HepG2 (cell line): ENCODE data around the gene SOCS1. TPM values are rescaled to one million over a fixed set of nuclear protein-coding genes. Genes with fewer than 3 reads are reported as not detected.

Experiments used
- ATF1 ChIP-seq: IDR thresholded peaks from 2 replicates; pipeline ENCODE4 v1.6.1; 2016; ENCODE audit warnings: mild to moderate bottlenecking, control low read depth
- BCL6 ChIP-seq: IDR thresholded peaks from 2 replicates; pipeline ENCODE4 v1.6.1; 2016; ENCODE audit warnings: missing genetic modification reagents, missing compliant biosample characterization
- CENPT ChIP-seq: sonication (generic); formaldehyde crosslinking; IDR thresholded peaks from 2 replicates; pipeline ENCODE4 v1.8.0; 2022; ENCODE audit warnings: low read depth, mild to moderate bottlenecking, moderate library complexity, missing genetic modification reagents
- FOXK2 ChIP-seq: fragments of 450-650 bp; IDR thresholded peaks from 2 replicates; pipeline ENCODE4 v1.6.1; 2016
- GTF2F1 ChIP-seq: fragments of 150-350 bp; IDR thresholded peaks from 2 replicates; pipeline ENCODE4 v1.6.1; 2014; ENCODE audit warnings: low read length
- HOXA5 ChIP-seq: sonication (generic); formaldehyde crosslinking; IDR thresholded peaks from 2 replicates; pipeline ENCODE4 v1.4.0; 2020; ENCODE audit warnings: missing genetic modification reagents
- IKZF1 ChIP-seq: fragments of 450-650 bp; IDR thresholded peaks from 2 replicates; pipeline ENCODE4 v1.7.1; 2016
- LCORL ChIP-seq, 2 experiments: fragments of 450-650 bp in 1 of 2; sonication (generic) in 1 of 2; formaldehyde crosslinking in 1 of 2; IDR thresholded peaks; 2 replicates each; pipeline versions ENCODE4 v1.5.0 to v1.6.1; 2017 to 2020; ENCODE audit warnings: antibody characterized with exemption in 1 of 2, missing genetic modification reagents in 1 of 2
- MEF2D ChIP-seq: sonication (generic); formaldehyde crosslinking; IDR thresholded peaks from 2 replicates; pipeline ENCODE4 v1.5.1; 2020; ENCODE audit warnings: mild to moderate bottlenecking, missing genetic modification reagents
- NBN ChIP-seq: fragments of 450-650 bp; conservative IDR thresholded peaks from 2 replicates; pipeline ENCODE4 v1.6.1; 2017
- POLR2AphosphoS5 ChIP-seq: IDR thresholded peaks from 2 replicates; pipeline ENCODE4 v1.6.1; 2012; ENCODE audit warnings: low read depth, low read length
- RFX1 ChIP-seq: fragments of 450-650 bp; IDR thresholded peaks from 2 replicates; pipeline ENCODE4 v1.6.1; 2017
- SMARCC2 ChIP-seq: fragments of 450-650 bp; IDR thresholded peaks from 2 replicates; pipeline ENCODE4 v1.6.1; 2017; ENCODE audit warnings: antibody characterized with exemption, mild to moderate bottlenecking
- STAG1 ChIP-seq: sonication (generic); formaldehyde crosslinking; IDR thresholded peaks from 2 replicates; pipeline ENCODE4 v1.4.0; 2020; ENCODE audit warnings: missing genetic modification reagents
- SUZ12 ChIP-seq: fragments of 150-350 bp; IDR thresholded peaks from 2 replicates; pipeline ENCODE4 v1.6.1; 2014; ENCODE audit warnings: low read depth, low read length
- TGIF2 ChIP-seq: IDR thresholded peaks from 2 replicates; pipeline ENCODE4 v1.6.1; 2016; ENCODE audit warnings: control low read depth, missing compliant biosample characterization
- THYN1 ChIP-seq: sonication (generic); formaldehyde crosslinking; IDR thresholded peaks from 2 replicates; pipeline ENCODE4 v1.8.1; 2023; ENCODE audit warnings: low read depth, mild to moderate bottlenecking, moderate library complexity, missing genetic modification reagents, borderline replicate concordance
- U2AF1 ChIP-seq: fragments of 200-400 bp; formaldehyde crosslinking; optimal IDR thresholded peaks from 2 replicates; pipeline ENCODE3; 2017; ENCODE audit warnings: mild to moderate bottlenecking, low read depth, low read length
- U2AF2 ChIP-seq: fragments of 200-400 bp; formaldehyde crosslinking; IDR thresholded peaks from 2 replicates; pipeline ENCODE4 v1.6.1; 2017; ENCODE audit warnings: low read depth, mild to moderate bottlenecking, low read length
- YY1 ChIP-seq: IDR thresholded peaks from 2 replicates; pipeline ENCODE4 v1.6.1; 2011; ENCODE audit warnings: low read length, low read depth, moderate library complexity, mild to moderate bottlenecking; ENCODE audit not compliant: insufficient read depth, insufficient replicate concordance
- ZC3H4 ChIP-seq: sonication (generic); formaldehyde crosslinking; IDR thresholded peaks from 2 replicates; pipeline ENCODE4 v1.4.0; 2020; ENCODE audit warnings: missing genetic modification reagents, borderline replicate concordance
- ZMYM2 ChIP-seq: sonication (generic); formaldehyde crosslinking; IDR thresholded peaks from 2 replicates; pipeline ENCODE4 v1.8.0; 2022; ENCODE audit warnings: mild to moderate bottlenecking, missing genetic modification reagents
- ZNF256 ChIP-seq: sonication (generic); formaldehyde crosslinking; conservative IDR thresholded peaks from 2 replicates; pipeline ENCODE4 v1.4.0; 2020; ENCODE audit warnings: missing genetic modification reagents
- ZNF333 ChIP-seq: sonication (generic); formaldehyde crosslinking; IDR thresholded peaks from 2 replicates; pipeline ENCODE4 v1.4.0; 2020; ENCODE audit warnings: mild to moderate bottlenecking, missing genetic modification reagents, borderline replicate concordance
- ZNF549 ChIP-seq: sonication (generic); formaldehyde crosslinking; IDR thresholded peaks from 2 replicates; pipeline ENCODE4 v1.5.0; 2020; ENCODE audit warnings: missing genetic modification reagents
- ZNF577 ChIP-seq: sonication (generic); formaldehyde crosslinking; IDR thresholded peaks from 2 replicates; pipeline ENCODE4 v1.4.0; 2020; ENCODE audit warnings: mild to moderate bottlenecking, low read depth, missing genetic modification reagents, borderline replicate concordance
- ZSCAN22 ChIP-seq: sonication (generic); formaldehyde crosslinking; IDR thresholded peaks from 2 replicates; pipeline ENCODE4 v1.4.0; 2020; ENCODE audit warnings: mild to moderate bottlenecking, missing genetic modification reagents
- polyA plus RNA-seq, 8 experiments: library from polyadenylated mRNA; depleted of rRNA in 3 of 8; stranded (reverse) in 7 of 8; unstranded in 1 of 8; fragments of >200 nt; fragmentation: Illumina TruSeq in 4 of 8; extraction: Trizol in 4 of 8; gene quantifications; 2 replicates each; pipeline versions ENCODE4 v1.2.1 to v1.2.3, GENCODE V29; 2011 to 2016; ENCODE audit warnings: low read depth in 4 of 8, missing spikeins in 1 of 8, mixed read lengths in 1 of 8; ENCODE audit not compliant: insufficient read depth in 1 of 8
- total RNA-seq, 5 experiments: library from RNA; depleted of rRNA; stranded (reverse); fragments of >200 nt; fragmentation: Illumina TruSeq; extraction: Trizol; gene quantifications; 2 replicates each; pipeline ENCODE4 v1.2.3, GENCODE V29; 2016; ENCODE audit warnings: low read depth in 1 of 5
- TF ChIP-seq, protein P1 (sequence below): sonication (generic); formaldehyde crosslinking; IDR thresholded peaks from 2 replicates; pipeline ENCODE4 v1.5.1; 2020; ENCODE audit warnings: missing genetic modification reagents, mild to moderate bottlenecking, borderline replicate concordance
- TF ChIP-seq, protein P2 (sequence below): sonication (generic); formaldehyde crosslinking; IDR thresholded peaks from 2 replicates; pipeline ENCODE4 v1.8.1; 2023; ENCODE audit warnings: mild to moderate bottlenecking, missing genetic modification reagents, borderline replicate concordance
- TF ChIP-seq, protein P3 (sequence below): sonication (generic); formaldehyde crosslinking; IDR thresholded peaks from 2 replicates; pipeline ENCODE4 v1.5.1; 2020; ENCODE audit warnings: missing genetic modification reagents, mild to moderate bottlenecking, borderline replicate concordance

Gene SOCS1
- total and polyA plus RNA-seq, 2 of the 13 experiments (the other 11 are each of a cell fraction or from before 2014, with no cell fraction given), result 5.3 to 6.3 TPM

DNA sequence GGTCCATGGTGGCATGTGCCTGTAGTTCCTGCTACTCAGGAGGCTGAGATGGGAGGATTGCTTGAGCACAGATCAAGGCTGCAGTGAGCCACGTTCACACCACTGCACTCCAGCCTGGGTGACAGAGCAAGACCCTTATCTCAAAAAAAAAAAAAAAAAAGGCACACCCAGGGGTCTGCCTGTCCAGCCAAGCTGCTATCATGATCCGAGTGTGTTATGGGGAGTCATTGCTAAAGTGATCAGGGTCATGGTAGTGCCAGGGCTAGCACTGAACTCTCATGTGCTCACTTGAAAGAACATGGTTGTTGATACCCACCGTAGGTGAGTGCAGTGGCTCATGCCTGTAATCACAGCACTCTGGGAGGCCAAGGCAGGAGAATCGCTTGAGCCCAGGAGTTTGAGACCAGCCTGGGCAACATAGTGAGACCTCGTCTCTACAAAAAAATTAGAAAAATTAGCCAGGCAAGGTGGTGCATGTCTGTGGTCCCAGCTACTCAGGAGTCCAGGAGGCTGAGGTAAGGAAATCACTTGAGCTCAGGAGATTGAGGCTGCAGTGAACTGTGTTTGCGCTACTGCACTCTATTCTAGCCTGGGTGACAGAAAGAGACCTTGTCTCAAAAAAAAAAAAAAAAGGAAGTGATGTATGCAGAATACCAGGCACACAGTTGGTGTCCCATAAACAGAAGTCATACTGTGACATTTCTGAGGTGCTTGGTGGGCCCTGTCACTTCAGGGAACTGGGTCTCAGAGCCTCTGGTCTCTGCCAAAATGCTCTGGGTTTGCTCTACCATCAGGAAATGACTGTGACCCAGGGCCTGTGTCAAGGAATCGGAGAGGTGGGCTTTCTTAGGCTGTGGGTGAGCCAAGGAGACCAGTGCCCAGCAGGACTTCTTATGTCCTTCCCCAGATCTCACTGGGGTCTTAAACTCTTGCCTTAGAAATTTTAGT lies 23.0 kb upstream of the SOCS1 start (continued):
- 0 out of 2 replicates have a peak, but pooled peaks have one; percentile 37 for TF ChIP-seq ZNF577
- TF ChIP-seq, protein P1, sequence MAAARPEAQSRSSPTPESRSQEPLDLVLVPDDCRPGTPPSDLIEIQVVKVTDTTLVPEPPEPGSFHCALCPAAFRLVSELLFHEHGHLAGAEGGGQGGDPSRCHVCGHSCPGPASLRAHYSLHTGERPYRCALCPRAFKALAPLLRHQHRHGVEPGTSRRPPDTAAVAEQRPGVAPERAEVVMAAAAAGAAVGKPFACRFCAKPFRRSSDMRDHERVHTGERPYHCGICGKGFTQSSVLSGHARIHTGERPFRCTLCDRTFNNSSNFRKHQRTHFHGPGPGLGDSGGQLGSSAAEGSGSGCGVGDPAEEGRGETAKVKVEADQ, result peak; percentile 22; the same call in 1 of the 2 replicates
- no peak for TF ChIP-seq ZNF333
- 0 out of 2 replicates have a peak, but pooled peaks have one; percentile 38 for TF ChIP-seq ZC3H4 (CRISPR knock-in tag)
- 0 out of 2 replicates have a peak, but pooled peaks have one; percentile 41 for TF ChIP-seq THYN1 (CRISPR knock-in tag)
- TF ChIP-seq U2AF1, result peak; percentile 53
- no peak for TF ChIP-seq ATF1 (CRISPR knock-in tag)
- no peak for TF ChIP-seq CENPT (CRISPR knock-in tag)
- TF ChIP-seq GTF2F1, result no peak
- TF ChIP-seq ZNF549 (CRISPR knock-in tag), result no peak
- TF ChIP-seq, protein P2, sequence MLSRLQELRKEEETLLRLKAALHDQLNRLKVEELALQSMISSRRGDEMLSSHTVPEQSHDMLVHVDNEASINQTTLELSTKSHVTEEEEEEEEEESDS, result peak; percentile 61; the same call in 1 of the 2 replicates
- TF ChIP-seq HOXA5 (CRISPR knock-in tag), result no peak; the same call in none of the 2 replicates
- TF ChIP-seq STAG1 (CRISPR knock-in tag), result no peak; the same call in 1 of the 2 replicates
- TF ChIP-seq RFX1, result no peak
- no peak; the same call in 1 of the 2 replicates for TF ChIP-seq BCL6
- TF ChIP-seq IKZF1, result no peak
- peak; percentile 57 for TF ChIP-seq POLR2AphosphoS5
- TF ChIP-seq ZNF256 (CRISPR knock-in tag), result peak; percentile 15
- no peak for TF ChIP-seq FOXK2
- 0 out of 2 replicates have a peak, but pooled peaks have one; percentile 68 for TF ChIP-seq ZSCAN22 (CRISPR knock-in tag)
- TF ChIP-seq TGIF2, result 0 out of 2 replicates have a peak, but pooled peaks have one; percentile 9
- TF ChIP-seq MEF2D, result no peak
- TF ChIP-seq U2AF2, result no peak
- TF ChIP-seq ZMYM2 (CRISPR knock-in tag), result no peak; the same call in none of the 2 replicates
- no peak for TF ChIP-seq LCORL (IDR thresholded peaks at IDR 0.05)
- TF ChIP-seq LCORL (CRISPR knock-in tag; IDR thresholded peaks at IDR 0.05), result no peak; the same call in 1 of the 2 replicates
- no peak for TF ChIP-seq NBN
- TF ChIP-seq SMARCC2, result no peak
- TF ChIP-seq YY1, result no peak
- TF ChIP-seq SUZ12, result no peak
- TF ChIP-seq, protein P3, sequence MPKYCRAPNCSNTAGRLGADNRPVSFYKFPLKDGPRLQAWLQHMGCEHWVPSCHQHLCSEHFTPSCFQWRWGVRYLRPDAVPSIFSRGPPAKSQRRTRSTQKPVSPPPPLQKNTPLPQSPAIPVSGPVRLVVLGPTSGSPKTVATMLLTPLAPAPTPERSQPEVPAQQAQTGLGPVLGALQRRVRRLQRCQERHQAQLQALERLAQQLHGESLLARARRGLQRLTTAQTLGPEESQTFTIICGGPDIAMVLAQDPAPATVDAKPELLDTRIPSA (CRISPR knock-in tag), result no peak
